HG03342 (cell line): Measurements from ENCODE around the gene TMA7B.
"Not testable (repeated sequence)": the region's sequence is repeated elsewhere in the genome, so short reads cannot be mapped to it uniquely, and the experiment has no call there.

Source experiments
- ATAC-seq: cut with Tn5 transposase; IDR thresholded peaks from one replicate; pipeline ENCODE4 v1.9.1; 2021; ENCODE audit warnings: mild to moderate bottlenecking, moderate library complexity; ENCODE audit not compliant: unreplicated experiment

The TMA7B gene

DNA sequence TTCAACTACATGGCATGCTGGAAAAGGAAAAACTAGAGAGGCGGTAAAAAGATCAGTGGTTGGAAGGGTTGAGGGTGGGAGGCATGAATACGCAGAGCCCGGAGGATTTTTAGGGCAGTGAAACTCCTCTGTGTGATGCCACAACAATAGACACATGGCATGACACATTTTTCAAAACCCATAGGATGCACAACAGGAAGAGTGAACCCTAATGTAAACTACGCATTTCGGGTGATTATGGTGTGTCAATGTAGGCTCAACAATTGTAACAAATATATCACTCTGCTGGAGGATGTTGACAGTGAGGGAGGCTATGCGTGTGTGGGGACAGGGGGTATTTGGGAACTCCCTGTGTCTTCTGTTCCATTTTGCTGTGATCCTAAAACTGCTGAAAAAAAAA is 18.9 kb downstream of the TMA7B start:
- ATAC-seq: no peak

GRCh38 chr22:39979458-39979857 is 19.3 kb downstream of the TMA7B start:
- ATAC-seq: no peak

DNA sequence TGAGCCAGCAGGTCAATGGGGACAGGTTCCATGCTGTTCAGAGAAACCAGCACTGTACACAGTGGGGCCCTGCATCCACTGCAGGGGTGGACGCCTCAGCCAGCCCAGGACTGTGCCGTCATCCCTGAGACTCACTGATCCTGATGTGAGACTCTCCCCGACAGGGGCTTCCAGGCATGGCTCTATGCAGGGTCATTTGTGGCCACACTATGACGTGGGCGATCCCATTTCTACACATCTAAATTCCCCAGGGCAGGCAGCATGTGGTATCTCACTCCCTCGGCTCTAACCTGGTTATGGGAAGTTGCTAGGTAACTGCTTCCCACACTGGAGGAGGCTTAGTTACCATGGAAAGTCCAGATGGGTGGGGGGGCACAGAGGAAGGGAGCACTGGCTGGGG is 20.4 kb downstream of the TMA7B start:
- no peak for ATAC-seq

DNA sequence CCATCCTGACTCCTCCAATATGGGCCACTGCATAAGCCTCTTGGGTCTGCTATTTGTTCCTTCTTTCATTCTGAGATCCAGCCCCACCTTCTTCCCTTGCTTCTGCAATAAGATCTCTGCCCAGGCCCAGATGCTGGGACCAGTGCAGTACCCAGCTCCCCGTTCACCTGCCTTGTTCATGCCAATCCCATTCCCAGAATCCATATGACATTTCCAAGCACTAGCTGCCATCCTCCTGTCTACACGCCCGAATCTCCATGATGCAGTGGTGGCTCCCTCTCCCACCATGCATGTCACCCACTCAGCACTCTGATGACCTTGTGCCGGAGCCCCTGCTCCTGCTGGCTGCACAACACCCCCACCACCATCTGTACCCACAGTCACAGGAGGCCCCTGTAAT is 23.1 kb downstream of the TMA7B start:
- no peak for ATAC-seq

GRCh38 chr22:39984006-39984405 is 23.8 kb downstream of the TMA7B start:
- no peak for ATAC-seq

DNA sequence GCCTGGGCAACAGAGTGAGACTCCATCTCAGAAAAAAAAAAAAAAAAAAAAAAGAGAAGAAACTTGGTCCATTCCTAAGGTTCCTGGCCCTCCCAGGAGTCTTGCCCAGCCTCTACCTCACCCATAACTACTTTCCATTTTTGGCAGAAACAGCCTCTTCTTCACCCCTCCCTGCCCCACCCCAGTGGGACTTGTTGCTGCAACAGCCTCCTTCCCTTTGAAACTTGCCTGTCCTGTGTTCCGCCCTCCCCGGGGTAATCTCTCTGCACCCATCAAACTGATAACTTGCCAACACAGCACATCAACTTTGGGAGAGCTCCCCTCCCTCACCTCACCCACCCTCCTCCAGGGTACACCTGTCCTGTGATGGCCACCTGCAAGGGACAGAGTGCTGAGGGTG is 24.5 kb downstream of the TMA7B start:
- no peak for ATAC-seq

DNA sequence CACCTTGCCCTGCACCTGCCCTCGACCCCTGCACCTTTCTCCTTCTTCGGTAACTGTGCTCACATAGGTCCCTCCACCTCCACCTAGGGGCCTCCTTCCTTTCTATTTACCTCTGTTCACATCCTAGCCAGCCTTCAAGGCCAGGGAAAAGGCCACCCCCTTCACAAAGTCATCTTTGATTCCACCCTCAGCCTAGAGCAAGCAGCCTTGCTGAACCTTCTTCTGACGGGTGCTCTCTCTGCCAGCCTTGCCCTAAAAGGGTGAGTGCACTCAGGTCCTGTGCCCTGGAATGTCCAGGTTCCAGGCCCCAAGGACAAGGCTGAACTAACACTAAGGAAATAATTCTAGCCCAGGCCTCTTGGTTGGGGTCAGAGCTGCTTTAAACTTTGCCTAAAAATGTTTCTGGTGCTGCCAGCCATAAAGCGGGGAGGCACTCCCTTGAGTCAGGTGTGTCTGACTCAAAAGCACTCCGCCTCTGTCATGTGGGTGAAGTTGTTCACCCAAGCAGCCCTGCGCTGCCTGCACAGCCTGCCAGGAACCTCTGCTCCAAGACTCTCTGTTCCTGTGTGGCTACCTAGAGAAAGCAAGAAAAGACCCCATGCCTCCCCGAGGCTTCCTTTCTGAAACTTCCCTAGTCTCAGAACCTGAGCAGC is 25.3 kb downstream of the TMA7B start:
- no peak for ATAC-seq

- no peak for ATAC-seq
These were observed 28.4 kb downstream of the TMA7B start for GRCh38 chr22:39988386-39989114.

- ATAC-seq: no peak
These were observed 29.4 kb downstream of the TMA7B start for GRCh38 chr22:39989633-39990032.

DNA sequence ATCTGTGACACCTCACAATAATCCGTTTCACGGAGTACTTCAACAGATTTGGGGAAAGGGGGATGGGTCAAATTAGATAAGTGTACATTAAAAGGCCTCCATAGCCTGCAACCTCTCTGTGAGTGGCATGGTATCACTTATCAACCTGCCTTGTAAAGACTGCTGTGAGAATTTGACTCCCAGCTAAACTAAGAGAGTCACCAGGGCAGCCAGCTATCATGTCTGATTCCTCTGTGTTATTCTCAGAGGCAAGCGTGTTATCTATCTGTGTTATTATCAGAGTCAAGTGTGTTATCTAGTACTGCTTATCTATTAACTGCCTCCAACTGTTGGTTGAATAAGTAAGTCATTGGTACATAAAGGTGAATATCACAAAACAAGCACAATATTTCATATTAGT is 30.5 kb downstream of the TMA7B start:
- no peak for ATAC-seq

- ATAC-seq: no peak
These were observed 31.1 kb downstream of the TMA7B start for GRCh38 chr22:39991159-39991860.

DNA sequence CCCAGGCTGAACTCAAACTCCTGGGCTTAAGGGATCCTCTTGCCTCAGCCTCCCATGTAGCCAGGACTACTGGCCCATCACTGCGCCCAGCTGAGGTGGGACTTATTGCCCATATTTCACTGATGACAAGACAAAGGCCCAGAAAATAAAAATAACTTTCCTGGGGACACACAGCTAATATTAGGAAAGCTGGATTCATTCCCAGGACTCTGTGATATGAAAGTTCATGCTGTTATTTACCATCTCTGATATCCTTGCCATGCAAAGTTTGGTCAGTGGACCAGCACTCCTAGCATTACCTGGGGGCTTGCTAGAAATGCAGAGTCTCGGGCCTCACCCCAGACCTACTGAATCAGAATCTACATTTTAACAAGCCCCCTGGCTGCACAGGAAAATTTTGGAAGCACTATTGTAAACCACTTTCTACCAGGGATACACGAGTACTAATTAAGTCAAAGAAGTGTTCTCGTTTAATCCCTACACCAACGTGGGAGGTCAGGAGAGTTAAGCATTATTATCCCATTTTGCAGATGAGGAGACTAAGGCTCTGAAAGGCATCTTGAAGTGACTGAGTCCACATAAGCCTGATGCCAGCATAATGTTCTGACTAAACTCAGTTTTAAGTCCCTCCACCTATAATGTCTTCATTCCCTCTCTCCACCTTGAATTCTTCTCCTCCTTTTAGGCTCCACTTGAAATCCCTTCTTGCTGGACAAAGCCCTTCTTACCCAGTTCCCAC is 32.1 kb downstream of the TMA7B start:
- no peak for ATAC-seq

DNA sequence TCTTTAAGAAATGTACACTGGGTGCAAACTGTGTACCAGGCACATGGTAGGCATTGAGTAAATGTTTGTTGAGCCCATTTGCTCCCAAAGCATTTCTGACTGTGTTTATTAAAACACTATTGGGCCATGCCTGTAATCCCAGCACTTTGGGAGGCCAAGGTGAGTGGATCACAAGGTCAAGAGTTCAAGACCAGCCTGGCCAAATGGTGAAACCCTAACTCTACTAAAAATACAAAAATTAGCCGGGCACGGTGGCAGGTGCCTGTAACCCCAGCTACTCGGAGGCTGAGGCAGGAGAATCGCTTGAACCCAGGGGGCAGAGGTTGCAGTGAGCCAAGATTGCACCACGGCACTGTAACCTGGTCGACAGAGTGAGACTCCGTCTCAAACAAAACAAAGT is 32.7 kb downstream of the TMA7B start:
- ATAC-seq: not testable (repeated sequence)

DNA sequence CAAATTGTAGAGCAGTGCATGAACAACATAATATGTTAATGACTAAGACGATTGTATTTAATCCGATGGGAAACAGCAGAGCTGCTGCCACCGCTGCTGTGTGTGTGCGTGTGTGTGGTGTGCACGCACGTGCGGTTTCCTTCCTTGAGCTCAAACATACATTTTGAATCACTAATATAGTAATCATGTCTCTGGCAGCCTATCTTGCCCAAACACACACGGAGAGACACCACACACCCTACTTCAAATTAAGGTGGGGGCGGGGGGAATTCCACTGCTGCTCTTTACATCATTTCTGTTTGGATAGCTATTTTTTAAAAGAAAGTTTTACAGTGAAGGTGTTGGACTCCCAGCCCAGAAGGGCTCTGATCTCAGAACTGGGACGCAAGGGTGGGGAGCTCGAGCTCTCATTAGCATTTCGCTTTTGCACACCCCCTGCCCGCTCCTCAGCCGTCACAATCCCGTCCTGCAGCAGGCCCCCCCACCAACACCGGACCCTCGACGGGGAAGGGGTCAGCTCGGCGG is 33.9 kb downstream of the TMA7B start:
- no peak for ATAC-seq

- no peak for ATAC-seq
These were observed 34.6 kb downstream of the TMA7B start, which contains the start of gene FAM83F for GRCh38 chr22:39994566-39995392. Gene FAM83F, plus strand, starts transcription at chr22:39994954. Its CDS starts 89 bp downstream, at chr22:39995043.

DNA sequence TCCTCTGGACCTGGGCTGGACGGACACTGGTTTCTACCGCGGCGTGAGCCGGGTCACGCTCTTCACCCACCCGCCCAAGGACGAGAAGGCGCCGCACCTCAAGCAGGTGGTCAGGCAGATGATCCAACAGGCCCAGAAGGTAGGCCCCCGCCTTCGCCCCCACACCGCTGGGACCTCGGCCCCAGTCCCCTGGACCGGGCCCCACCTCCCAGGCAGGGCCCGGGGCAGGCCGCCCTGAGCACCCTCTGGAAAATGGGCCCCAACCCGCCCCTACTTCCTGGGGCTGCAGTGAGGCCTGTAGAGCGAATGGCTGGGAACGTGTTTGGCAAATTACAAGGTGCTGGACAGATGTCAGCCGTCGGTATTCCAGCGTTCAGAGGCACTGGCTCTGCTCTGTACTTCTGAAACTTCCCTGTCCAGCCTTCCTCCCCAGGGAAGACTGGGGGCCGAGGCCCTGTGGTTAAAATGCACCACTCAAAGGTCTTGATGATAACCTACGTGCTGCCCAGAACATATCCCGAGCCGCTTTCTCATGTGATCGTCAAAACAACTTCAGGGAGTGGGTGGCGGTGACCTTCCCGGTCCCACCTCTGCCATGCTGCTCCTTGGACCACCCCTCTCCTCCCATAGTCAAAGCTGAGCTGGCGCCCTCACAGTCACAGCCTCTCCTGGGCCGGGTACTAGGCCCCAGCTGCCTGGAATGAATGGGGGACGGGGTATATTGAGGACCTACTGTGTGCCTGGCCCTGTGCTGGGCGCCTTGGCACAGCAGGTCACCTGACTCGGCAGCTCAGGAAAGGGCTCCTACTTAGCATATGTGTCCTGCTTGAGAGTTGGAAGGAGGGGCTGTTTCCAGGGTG is 35.4 kb downstream of the TMA7B start:
- no peak for ATAC-seq

- ATAC-seq: no peak
These were observed 36.5 kb downstream of the TMA7B start for GRCh38 chr22:39996732-39997131.

- ATAC-seq: no peak
These were observed 37.2 kb downstream of the TMA7B start for GRCh38 chr22:39997421-39997820.
